Measurements from ENCODE around the gene EXOC4.
"Not testable (repeated sequence)": the region's sequence is repeated elsewhere in the genome, so short reads cannot be mapped to it uniquely, and the experiment has no call there.

EXOC4 gene

DNA sequence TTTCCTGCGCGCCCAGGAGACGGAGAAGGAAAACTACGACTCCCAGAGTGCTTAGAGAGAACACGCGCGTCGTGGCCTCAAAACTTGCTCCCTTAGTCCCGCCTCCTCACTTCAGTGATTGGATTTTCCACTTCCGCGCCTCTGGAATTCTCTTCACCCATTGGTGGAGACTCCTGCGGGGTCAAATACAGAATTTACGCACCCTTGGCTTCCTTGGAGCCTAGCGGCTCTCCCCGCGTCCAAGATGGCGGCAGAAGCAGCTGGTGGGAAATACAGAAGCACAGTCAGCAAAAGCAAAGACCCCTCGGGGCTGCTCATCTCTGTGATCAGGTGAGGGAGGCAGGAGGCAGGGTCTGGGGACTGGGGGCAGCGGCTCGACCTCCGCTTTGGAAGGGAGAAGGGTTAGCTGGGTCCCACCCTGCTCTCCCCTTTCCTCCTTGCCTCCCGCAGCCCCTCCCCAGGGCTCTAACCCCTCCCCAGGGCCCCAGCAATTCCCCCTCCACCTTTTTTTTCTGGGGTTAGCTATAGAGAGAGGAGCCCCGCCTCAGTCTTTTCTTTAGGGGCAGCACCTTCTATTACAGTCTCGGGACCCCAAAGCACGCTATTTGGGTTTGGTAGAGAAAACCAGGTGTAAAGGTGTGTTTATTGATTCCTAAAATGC, at the start of gene EXOC4:
TSS of gene EXOC4 (plus strand) at position 221 of the 661 bp plus-strand sequence.
- peak; percentile 88 for DNase-seq

DNA sequence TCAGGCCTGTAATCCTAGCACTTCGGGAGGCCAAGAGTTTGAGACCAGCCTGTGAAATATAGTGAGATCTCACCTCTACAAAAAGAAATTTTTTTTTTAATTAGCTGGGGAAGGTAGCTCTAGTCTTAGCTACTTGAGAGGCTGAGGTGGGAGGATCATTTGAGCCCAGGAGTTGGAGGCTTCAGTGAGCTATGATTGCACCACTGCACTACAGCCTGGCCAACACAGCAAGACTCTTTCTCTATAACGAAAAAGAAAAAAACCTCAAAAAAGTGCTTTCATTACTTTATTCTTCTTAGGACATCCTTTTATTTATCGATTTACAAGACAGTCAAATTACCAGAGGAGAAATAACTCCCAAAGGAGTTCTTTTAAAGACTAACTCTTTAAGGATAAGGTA, 49.4 kb upstream of the EXOC4 start:
- DNase-seq, result no peak

- no peak for DNase-seq
These were observed 45.2 kb upstream of the EXOC4 start for GRCh38 chr7:133207687-133208086.

DNA sequence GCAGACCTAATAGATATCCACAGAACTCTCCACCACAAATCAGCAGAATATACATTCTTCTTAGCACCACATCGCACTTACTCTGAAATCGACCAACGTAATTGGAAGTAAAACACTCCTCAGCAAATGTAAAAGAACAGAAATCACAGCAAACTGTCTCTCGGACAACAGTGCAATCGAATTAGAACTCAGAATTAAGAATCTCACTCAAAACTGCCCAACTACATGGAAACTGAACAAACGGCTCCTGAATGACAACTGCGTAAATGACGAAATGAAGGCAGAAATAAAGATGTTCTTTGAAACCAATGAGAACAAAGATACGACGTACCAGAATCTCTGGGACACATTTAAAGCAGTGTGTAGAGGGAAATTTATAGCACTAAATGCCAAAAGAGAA, 42.1 kb upstream of the EXOC4 start:
- DNase-seq, result not testable (repeated sequence)

GRCh38 chr7:133213772-133214171, 39.1 kb upstream of the EXOC4 start:
- not testable (repeated sequence) for DNase-seq

- no peak for DNase-seq
These were observed 35.1 kb upstream of the EXOC4 start for GRCh38 chr7:133217773-133218172.

GRCh38 chr7:133230591-133231194, 22.2 kb upstream of the EXOC4 start:
- peak; percentile 73 for DNase-seq

DNA sequence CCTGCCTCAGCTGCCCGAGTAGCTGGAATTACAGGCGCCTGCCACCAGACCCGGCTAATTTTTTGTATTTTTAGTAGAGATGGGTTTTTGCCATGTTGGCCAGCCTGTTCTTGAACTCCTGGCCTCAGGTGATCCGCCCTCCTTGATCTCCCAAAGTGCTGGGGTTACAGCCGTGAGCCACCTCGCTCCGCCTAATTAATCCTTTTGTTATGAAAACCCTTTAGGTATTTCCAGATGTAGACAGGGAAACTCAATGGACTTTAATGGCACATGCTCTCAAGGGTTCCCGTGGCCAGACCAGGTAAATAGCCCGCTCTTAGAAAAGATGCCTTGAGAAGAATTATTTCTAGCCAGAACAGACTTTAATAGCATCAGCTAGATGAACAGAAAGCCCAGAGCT, 19.7 kb upstream of the EXOC4 start:
- DNase-seq, result no peak

GRCh38 chr7:133234961-133235875, 17.7 kb upstream of the EXOC4 start:
- DNase-seq, result no peak

DNA sequence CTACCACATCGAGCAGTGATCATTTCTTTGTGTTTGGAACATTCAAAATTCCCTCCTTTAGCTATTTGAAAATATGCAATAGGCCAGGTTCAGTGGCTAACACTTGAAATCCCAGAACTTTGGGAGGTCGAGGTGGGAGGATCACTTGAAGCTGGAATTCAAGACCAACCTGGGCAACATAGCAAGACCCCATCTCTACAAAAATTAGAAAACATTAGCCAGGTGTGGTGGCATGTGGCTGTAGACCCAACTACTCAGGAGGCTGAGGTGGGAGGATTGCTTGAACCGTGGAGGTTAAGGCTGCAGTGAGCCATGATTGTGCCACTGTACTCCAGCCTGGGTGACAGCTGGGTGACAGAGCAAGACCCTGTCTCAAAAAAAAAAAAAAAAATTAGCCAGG, 15.3 kb upstream of the EXOC4 start:
- DNase-seq, result no peak

- no peak for DNase-seq
These were observed 12.6 kb upstream of the EXOC4 start for GRCh38 chr7:133240302-133240701.

DNA sequence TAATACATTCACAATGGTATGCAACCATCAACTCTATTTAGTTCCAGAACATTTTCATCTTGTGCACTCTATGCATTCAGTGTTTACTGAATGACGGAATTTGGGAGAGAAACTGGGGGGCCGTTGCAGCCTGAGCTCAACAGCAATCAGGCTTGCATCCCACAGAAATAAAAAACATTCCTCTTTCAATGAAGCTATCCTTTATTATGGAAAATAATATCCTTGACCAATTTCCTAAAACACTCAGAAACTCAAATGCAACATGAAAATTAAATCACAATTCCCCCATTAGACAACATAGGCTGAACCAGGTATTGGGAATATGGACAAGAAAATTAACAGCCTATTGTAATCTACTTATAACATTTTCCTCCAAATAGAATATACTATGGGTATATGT, 6.3 kb upstream of the EXOC4 start:
- no peak for DNase-seq

GRCh38 chr7:133248901-133249300, 4.0 kb upstream of the EXOC4 start:
- no peak for DNase-seq

DNA sequence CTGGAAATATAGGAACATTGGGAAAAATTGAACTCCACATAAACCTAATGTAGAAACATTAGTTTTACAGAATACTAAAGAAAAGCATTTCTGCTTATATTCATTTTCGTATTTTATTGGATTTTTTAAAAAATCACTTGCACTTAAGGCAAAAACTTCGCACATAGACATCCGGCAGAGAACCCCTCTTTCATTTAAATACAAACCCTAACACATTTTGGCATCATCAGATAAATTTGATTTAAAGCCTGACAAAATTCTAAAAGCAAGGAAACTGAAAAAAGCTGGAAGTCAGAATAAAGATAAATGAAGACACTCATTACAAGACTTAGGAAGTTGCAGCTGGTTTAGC, 396 bp upstream of the EXOC4 start:
- DNase-seq, result no peak

GRCh38 chr7:133253519-133253875, 619 bp downstream of the EXOC4 start:
- peak; percentile 31 for DNase-seq

DNA sequence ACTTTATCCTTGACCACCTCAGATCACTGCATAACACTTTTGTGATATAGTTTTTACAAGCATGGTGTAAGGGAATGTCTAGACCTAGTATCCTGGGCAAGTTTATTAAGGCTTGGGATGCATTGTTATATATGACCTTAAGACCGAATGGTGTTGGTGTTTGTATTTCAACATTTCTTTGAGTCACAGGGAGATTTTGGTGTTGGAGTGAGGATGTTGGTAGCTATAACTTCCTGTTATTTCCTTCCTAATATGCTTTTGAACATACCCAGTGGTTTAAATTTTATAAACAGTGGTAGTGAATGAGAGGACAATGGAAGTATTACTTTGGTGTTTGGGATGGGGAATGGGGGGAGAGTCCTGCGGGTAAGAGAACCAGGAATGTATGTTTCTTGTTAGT, 2.6 kb downstream of the EXOC4 start:
- DNase-seq, result no peak

- no peak for DNase-seq
These were observed 5.3 kb downstream of the EXOC4 start for GRCh38 chr7:133258174-133258573.

DNA sequence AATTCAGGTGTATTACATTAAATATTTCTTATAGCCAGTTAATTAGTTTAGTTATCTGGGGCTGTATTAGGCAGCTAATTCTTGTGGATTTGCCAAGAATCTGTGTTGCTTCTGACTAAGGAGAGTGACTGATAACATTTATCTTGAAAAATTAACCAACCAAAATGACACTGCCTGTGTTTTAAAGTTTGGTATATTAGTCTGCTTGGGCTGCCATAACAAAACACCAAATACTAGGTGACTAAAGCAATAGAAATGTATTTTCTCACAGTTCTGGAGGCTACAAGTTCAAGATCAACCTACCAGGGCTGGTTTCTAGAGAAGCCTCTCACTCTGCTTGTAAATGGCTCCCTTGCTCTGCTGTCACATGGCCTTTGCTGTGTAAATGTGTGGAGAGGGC, 12.9 kb downstream of the EXOC4 start:
- no peak for DNase-seq

DNA sequence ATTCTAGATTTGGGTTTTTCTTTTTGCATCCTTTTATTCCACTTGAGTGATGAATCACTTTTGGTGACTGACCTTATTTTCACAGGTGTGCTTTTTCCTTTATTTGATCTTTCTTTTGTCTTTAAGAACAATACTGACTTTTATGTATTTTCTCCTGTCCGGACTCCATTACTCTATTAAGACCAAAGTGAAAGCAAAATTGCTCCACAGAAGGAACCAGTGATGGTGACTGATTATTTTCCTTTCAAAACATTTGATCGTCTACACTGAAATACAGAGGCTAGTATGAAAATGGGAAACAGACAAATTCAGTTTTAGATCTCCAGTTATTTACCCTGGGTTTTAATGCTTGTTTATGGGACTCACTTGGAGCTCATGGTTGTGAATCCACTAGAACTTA, 15.5 kb downstream of the EXOC4 start:
- no peak for DNase-seq

DNA sequence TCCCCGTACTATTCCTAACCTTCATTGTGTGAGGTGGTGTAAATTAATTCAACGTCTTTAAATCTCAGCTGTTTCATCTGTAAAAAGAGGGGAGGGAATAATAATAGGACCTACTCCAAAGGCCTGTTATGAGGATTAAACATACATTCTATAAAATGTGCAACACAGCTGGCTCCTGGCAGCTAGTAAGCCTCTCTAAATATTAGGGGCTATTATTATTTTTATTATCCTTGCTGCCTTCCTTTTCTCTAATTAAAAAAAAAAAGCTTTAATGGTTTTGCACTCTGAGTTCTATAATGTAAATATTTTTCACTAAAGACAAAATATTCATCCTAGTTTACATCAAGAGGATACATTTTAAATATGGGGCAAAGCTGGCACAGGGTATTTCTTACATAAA, 19.5 kb downstream of the EXOC4 start:
- no peak for DNase-seq

DNA sequence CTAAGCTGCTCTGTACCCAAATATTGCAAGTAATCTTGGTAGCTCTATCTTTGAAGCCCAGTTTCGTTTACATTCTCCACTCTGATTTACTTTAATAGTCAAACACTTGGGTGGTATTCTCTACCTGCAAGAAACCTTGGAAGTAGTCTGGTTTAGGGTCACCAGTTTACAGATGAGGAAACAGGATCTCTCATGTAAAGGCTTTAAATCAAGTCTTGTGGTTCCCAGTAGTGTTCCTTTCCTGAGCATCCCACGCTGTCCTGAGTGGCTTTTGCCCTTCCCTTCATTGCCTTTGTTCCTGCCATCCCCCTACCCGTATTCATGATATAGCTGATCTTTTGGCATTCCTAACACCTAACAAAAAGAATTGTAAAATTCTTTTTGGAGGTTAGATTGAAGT, 20.3 kb downstream of the EXOC4 start:
- DNase-seq, result no peak

- no peak for DNase-seq
These were observed 21.4 kb downstream of the EXOC4 start for GRCh38 chr7:133274265-133274664.

- DNase-seq, result no peak
These were observed 22.1 kb downstream of the EXOC4 start for GRCh38 chr7:133275008-133275407.

GRCh38 chr7:133275446-133276095, 22.7 kb downstream of the EXOC4 start:
- no peak for DNase-seq

Measured in stimulated activated CD8-positive, alpha-beta memory T cell treated with anti-CD3 and anti-CD28 coated beads, Interleukin-4, amount 100 ng/mL, for 48 hours (primary cell).